ENCODE results near the gene FAM241A.

GRCh38 chr4:112236040-112236439 is 90.8 kb downstream of the FAM241A start:
- TF ChIP-seq EZH2 (IDR thresholded peaks at IDR 0.05; ENCODE audit: borderline replicate concordance, insufficient read depth, low read depth, low read length, poor library complexity, severe bottlenecking) (no peak), CTCF (IDR thresholded peaks at IDR 0.05) (no peak)

Data from B cell (primary cell).